Neutrophil (primary cell): ENCODE results near the gene NDUFA3.

Source experiments
- H3K27ac ChIP-seq: fragments of 200-600 bp; sonication (generic); 2 replicates; pipeline ENCODE4 v1.5.1; 2016; ENCODE audit warnings: mild to moderate bottlenecking, moderate library complexity
- H3K27me3 ChIP-seq: fragments of 200-600 bp; sonication (generic); 2 replicates; pipeline ENCODE4 v1.6.0; 2016; ENCODE audit warnings: mild to moderate bottlenecking
- H3K36me3 ChIP-seq: fragments of 200-600 bp; sonication (generic); 2 replicates; pipeline ENCODE4 v1.5.1; 2017
- H3K4me1 ChIP-seq, 2 experiments: fragments of 200-600 bp in 1 of 2; sonication (generic) in 1 of 2; 1 replicate in 1 of 2; 2 replicates in 1 of 2; pipeline versions ENCODE4 v1.5.1 to v1.6.1; 2013 to 2016; ENCODE audit warnings: low read depth in 1 of 2, low read length in 1 of 2, mild to moderate bottlenecking in 1 of 2, moderate library complexity in 1 of 2; ENCODE audit not compliant: control insufficient read depth in 1 of 2, insufficient read depth in 1 of 2
- H3K4me3 ChIP-seq, 2 experiments: fragments of 200-600 bp in 1 of 2; sonication (generic) in 1 of 2; 1 replicate in 1 of 2; 2 replicates in 1 of 2; pipeline ENCODE4 v1.5.1; 2013 to 2016; ENCODE audit warnings: low read depth in 1 of 2, low read length in 1 of 2, mild to moderate bottlenecking in 1 of 2, moderate library complexity in 1 of 2
- H3K9me3 ChIP-seq: fragments of 200-600 bp; sonication (generic); 2 replicates; pipeline ENCODE4 v1.5.1; 2016
- CTCF ChIP-seq: fragments of 200-600 bp; sonication (generic); IDR thresholded peaks from 2 replicates; pipeline ENCODE4 v1.5.1; 2016; ENCODE audit warnings: antibody characterized with exemption

The NDUFA3 gene

GRCh38 chr19:54104998-54105715 is 2.5 kb downstream of the NDUFA3 start:
- H3K4me3 ChIP-seq, result no peak overlapping the region
- H3K36me3 ChIP-seq, result peaks cover 46% of the 10 kb centered on the region
- TF ChIP-seq CTCF, result no peak
- no peak overlapping the region for H3K27ac ChIP-seq
- no peaks in the 10 kb centered on the region for H3K27me3 ChIP-seq
- peaks cover 31 to 32% of the 10 kb centered on the region in 2 experiments for H3K4me1 ChIP-seq
- H3K9me3 ChIP-seq, result no peaks in the 10 kb centered on the region

- H3K27me3 ChIP-seq, result no peaks in the 10 kb centered on the region
- no peak overlapping the region for H3K27ac ChIP-seq
- peaks cover 25% of the 10 kb centered on the region in 2 experiments for H3K4me1 ChIP-seq
- TF ChIP-seq CTCF, result no peak
- H3K36me3 ChIP-seq, result peaks cover 53% of the 10 kb centered on the region
- no peaks in the 10 kb centered on the region for H3K9me3 ChIP-seq
- H3K4me3 ChIP-seq, result no peak overlapping the region
Observed at GRCh38 chr19:54105796-54106195, 3.1 kb downstream of the NDUFA3 start.

- H3K4me3 ChIP-seq, result no peak overlapping the region
Observed at GRCh38 chr19:54106716-54107115, 4.1 kb downstream of the NDUFA3 start.

GRCh38 chr19:54107876-54108490 is 5.3 kb downstream of the NDUFA3 start:
- peaks cover 6% of the 10 kb centered on the region in 2 experiments for H3K4me1 ChIP-seq
- H3K9me3 ChIP-seq, result no peaks in the 10 kb centered on the region
- no peak overlapping the region for H3K4me3 ChIP-seq
- peaks cover 60% of the 10 kb centered on the region for H3K36me3 ChIP-seq
- TF ChIP-seq CTCF, result no peak
- H3K27me3 ChIP-seq, result no peaks in the 10 kb centered on the region
- no peak overlapping the region for H3K27ac ChIP-seq

More at GRCh38 chr19:54106716-54107115, 4.1 kb downstream of the NDUFA3 start:
- H3K4me1 ChIP-seq, result peaks cover 15 to 16% of the 10 kb centered on the region in 2 experiments
- H3K27ac ChIP-seq, result no peak overlapping the region
- TF ChIP-seq CTCF, result no peak
- no peaks in the 10 kb centered on the region for H3K9me3 ChIP-seq
- no peaks in the 10 kb centered on the region for H3K27me3 ChIP-seq
- peaks cover 57% of the 10 kb centered on the region for H3K36me3 ChIP-seq

GRCh38 chr19:54108496-54108895 is 5.8 kb downstream of the NDUFA3 start:
- H3K27me3 ChIP-seq, result no peaks in the 10 kb centered on the region
- H3K4me1 ChIP-seq, result peaks cover under 1% of the 10 kb centered on the region in 2 experiments
- peaks cover 65% of the 10 kb centered on the region for H3K36me3 ChIP-seq
- H3K9me3 ChIP-seq, result no peaks in the 10 kb centered on the region
- TF ChIP-seq CTCF, result no peak
- no peak overlapping the region for H3K27ac ChIP-seq
- no peak overlapping the region for H3K4me3 ChIP-seq
